Left colon (tissue), 2 donors: ENCODE data around the gene SERPIND1. TPM values are rescaled to one million over a fixed set of nuclear protein-coding genes. Genes with fewer than 3 reads are reported as not detected.
A peak's percentile ranks its signal among the peaks of the same experiment; 100 is the strongest.
"Not testable (repeated sequence)": the region's sequence is repeated elsewhere in the genome, so short reads cannot be mapped to it uniquely, and the experiment has no call there.

Experiments
- ATAC-seq: fragments of 200-7000 bp; cut with Tn5 transposase; one replicate; pipeline ENCODE4 v1.9.1; 2020; ENCODE audit warnings: mild to moderate bottlenecking, moderate library complexity
- DNase-seq, 2 donors: peaks; one replicate each; pipeline ENCODE4 v3.0.0-alpha.2; 2020
- intact Hi-C, 2 donors: fragments of 100-400 bp; cut with DNase I in 1 of 2; cut with micrococcal nuclease in 1 of 2; formaldehyde crosslinking; loops; one replicate each; pipeline versions ENCODE4 v1.11.2 to v1.14.0; 2022; cut with DNase I, micrococcal nuclease
- total RNA-seq, 2 donors: library from RNA; stranded (reverse); fragmentation: NEBNext Ultra II Directional; extraction: Animal tissue kit (Norgen Biotek cat#: 25700); gene quantifications; one replicate each; pipeline ENCODE4 v1.2.1, GENCODE V29; 2021
- donor health status: DM: no; HTN: no; CAD: no.
- donor health status: DM: yes; HTN: yes; CAD: no.

The SERPIND1 gene
- total RNA-seq, 2 donors from 2014 or later = not detected

- intact Hi-C loops = no loop called here
- ATAC-seq = no peak
- no peak for DNase-seq
These were observed 8.0 kb upstream of the SERPIND1 start for GRCh38 chr22:20765938-20766337.

GRCh38 chr22:20766530-20766929, 7.4 kb upstream of the SERPIND1 start:
- intact Hi-C loops = no loop called here
- ATAC-seq = no peak

GRCh38 chr22:20769496-20769826, 4.5 kb upstream of the SERPIND1 start:
- intact Hi-C loops, ATAC-seq, DNase-seq: not testable (repeated sequence)

More at GRCh38 chr22:20766530-20766929, 7.4 kb upstream of the SERPIND1 start:
- DNase-seq = no peak

- ATAC-seq = no peak
- intact Hi-C loops = no loop called here
- DNase-seq = no peak
These were observed 1.8 kb upstream of the SERPIND1 start for GRCh38 chr22:20771918-20772625.

GRCh38 chr22:20774882-20775281, 969 bp downstream of the SERPIND1 start:
- no peak for DNase-seq
- ATAC-seq = no peak
- intact Hi-C loops = no loop called here

GRCh38 chr22:20775342-20775895, 1.5 kb downstream of the SERPIND1 start:
- no peak for ATAC-seq
- no peak for DNase-seq
- intact Hi-C loops = no loop called here

GRCh38 chr22:20776624-20777405, 2.9 kb downstream of the SERPIND1 start:
- ATAC-seq (no peak), DNase-seq (no peak)
- intact Hi-C loops = no loop called here

- intact Hi-C loops = no loop called here
- peak in 1 of 2 donors; percentile 22 for DNase-seq
- peak; percentile 97 for ATAC-seq
These were observed 3.7 kb downstream of the SERPIND1 start for GRCh38 chr22:20777420-20778177.

GRCh38 chr22:20779014-20779817, 5.3 kb downstream of the SERPIND1 start:
- intact Hi-C loops = no loop called here
- ATAC-seq (no peak), DNase-seq (no peak)

GRCh38 chr22:20779818-20780158, 5.9 kb downstream of the SERPIND1 start:
- ATAC-seq = no peak
- intact Hi-C loops = no loop called here
- DNase-seq = no peak

GRCh38 chr22:20781272-20781990, 7.5 kb downstream of the SERPIND1 start:
- no peak for DNase-seq
- no peak for ATAC-seq
- intact Hi-C loops = no loop called here

- intact Hi-C loops = no loop called here
- ATAC-seq (no peak), DNase-seq (no peak)
These were observed 8.2 kb downstream of the SERPIND1 start for GRCh38 chr22:20782083-20782482.

GRCh38 chr22:20782596-20783299, 8.8 kb downstream of the SERPIND1 start:
- no peak for DNase-seq
- ATAC-seq = no peak
- intact Hi-C loops = no loop called here

- intact Hi-C loops = no loop called here
These were observed 9.4 kb downstream of the SERPIND1 start for GRCh38 chr22:20783300-20783673.

GRCh38 chr22:20783844-20784723, 10.2 kb downstream of the SERPIND1 start:
- peak; percentile 78 for ATAC-seq
- peak in 1 of 2 donors; percentile 59 for DNase-seq
- intact Hi-C loops = no loop called here

More at GRCh38 chr22:20783300-20783673, 9.4 kb downstream of the SERPIND1 start:
- ATAC-seq (no peak), DNase-seq (no peak)

- DNase-seq = no peak
- intact Hi-C loops = no loop called here
- no peak for ATAC-seq
These were observed 11.5 kb downstream of the SERPIND1 start for GRCh38 chr22:20785415-20785814.

GRCh38 chr22:20786048-20786447, 12.1 kb downstream of the SERPIND1 start:
- DNase-seq (no peak), ATAC-seq (no peak)
- intact Hi-C loops = no loop called here
